RWPE1 (cell line): ENCODE results near the gene PDK4.

Experiments used
- CTCF ChIA-PET: fragments of 350-600 bp; sonication (Branson Sonifier 250); formaldehyde crosslinking; extraction: SDS; loops from one replicate; lab custom pipeline; 2021; lab: Yijun Ruan, JAX
- POLR2A ChIA-PET: fragments of 400-600 bp; formaldehyde crosslinking; extraction: SDS; loops from one replicate; lab custom pipeline; 2020; ENCODE audit warnings: antibody characterized with exemption; ENCODE audit not compliant: low non-redundant PET; lab: Yijun Ruan, JAX
- DNase-seq: peaks from one replicate; pipeline ENCODE4 v3.0.0; 2012; ENCODE audit warnings: low spot score
- H3K27ac ChIP-seq: fragments of 450-650 bp; 2 replicates; pipeline ENCODE4 v1.5.1; 2017
- TF ChIP-seq, protein P1 (sequence below): fragments of 450-650 bp; conservative IDR thresholded peaks from 2 replicates; pipeline ENCODE4 v1.5.1; 2017; ENCODE audit warnings: low read depth, mild to moderate bottlenecking

The PDK4 gene

DNA sequence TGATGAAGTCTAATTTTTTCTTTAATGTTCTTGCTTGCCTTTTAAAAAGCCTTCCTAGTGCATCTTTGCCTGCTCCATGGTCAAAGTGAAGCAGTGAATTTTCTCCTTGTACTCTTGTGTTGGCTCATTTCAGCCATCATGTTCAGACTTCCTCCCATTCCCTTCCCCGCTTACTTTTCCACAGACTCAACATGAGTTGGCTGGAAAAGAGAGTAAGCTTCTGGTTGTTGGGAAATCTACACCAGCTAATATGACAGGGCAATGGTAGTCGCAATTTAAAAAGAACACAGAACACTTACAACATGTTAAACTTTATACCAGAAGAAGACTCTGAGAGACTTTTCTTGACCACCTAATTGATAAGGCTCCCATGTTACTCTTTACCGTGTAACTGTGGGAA lies 24.3 kb upstream of the PDK4 start:
- TF ChIP-seq, protein P1, sequence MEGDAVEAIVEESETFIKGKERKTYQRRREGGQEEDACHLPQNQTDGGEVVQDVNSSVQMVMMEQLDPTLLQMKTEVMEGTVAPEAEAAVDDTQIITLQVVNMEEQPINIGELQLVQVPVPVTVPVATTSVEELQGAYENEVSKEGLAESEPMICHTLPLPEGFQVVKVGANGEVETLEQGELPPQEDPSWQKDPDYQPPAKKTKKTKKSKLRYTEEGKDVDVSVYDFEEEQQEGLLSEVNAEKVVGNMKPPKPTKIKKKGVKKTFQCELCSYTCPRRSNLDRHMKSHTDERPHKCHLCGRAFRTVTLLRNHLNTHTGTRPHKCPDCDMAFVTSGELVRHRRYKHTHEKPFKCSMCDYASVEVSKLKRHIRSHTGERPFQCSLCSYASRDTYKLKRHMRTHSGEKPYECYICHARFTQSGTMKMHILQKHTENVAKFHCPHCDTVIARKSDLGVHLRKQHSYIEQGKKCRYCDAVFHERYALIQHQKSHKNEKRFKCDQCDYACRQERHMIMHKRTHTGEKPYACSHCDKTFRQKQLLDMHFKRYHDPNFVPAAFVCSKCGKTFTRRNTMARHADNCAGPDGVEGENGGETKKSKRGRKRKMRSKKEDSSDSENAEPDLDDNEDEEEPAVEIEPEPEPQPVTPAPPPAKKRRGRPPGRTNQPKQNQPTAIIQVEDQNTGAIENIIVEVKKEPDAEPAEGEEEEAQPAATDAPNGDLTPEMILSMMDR: no peak
- no peak for DNase-seq
- ChIA-PET CTCF (no interaction called here), POLR2A (no interaction called here)
- H3K27ac ChIP-seq: no peak overlapping the region

DNA sequence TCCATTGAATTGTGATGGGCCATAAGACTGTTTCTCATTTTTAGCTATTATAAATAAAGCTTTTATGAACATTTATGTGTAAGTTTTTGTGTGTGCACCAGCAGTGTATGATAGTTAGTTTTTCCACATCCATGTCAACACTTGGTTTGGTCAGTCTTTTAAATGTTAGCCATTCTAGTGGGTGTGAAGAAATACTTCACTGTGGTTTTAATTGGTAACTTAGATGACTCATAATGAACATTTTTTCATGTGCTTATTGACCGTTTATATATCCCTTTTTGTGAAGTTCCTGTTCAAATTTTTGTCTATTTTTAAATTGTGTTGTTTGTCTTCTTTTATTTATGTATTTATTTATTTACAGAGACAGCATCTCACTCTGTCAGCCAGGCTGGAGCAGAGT lies 23.6 kb upstream of the PDK4 start:
- no peak overlapping the region for H3K27ac ChIP-seq
- no peak for DNase-seq
- TF ChIP-seq, protein P1: no peak
- ChIA-PET CTCF (no interaction called here), POLR2A (no interaction called here)

DNA sequence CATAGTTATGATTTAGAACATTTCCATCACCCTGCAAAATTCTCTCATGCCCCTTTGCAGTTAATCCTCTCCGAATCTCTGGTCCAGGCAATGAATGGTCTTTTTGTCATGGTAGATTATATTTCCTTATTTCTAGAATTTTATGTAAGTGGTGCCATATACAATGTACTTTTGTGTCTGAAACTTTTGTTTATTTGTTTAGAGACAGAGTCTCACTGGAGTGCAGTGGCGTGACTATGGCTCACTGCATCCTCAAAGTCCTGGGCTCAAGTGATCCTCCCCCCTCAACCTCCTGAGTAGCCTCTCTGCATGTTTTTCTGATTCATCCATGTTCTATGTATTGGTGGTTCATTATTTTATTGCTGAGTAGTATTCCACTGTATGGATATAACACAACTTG lies 23.2 kb upstream of the PDK4 start:
- ChIA-PET POLR2A (no interaction called here), CTCF (no interaction called here)
- DNase-seq: no peak
- TF ChIP-seq, protein P1: no peak
- H3K27ac ChIP-seq: no peak overlapping the region

DNA sequence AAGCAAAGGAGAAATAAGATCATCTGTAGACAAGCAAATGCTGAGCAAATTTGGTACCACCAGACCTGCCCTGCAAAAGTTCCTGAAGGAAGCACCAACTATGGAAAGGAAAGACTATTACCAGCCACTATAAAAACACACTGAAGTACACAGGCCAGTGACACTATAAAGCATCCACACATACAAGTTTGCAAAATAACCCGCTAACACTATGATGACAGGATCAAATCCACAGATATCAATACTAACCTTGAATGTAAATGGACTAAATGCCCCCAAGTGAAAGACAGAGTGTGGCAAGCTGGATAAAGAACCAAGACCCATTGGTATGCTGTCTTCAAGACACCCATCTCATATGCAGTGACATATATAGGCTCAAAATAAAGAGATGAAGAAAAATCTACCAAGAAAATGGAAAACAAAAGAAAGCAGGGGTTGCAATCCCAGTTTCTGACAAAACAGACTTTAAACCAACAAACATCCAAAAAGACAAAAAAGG lies 18.2 kb upstream of the PDK4 start:
- no peak overlapping the region for H3K27ac ChIP-seq
- ChIA-PET CTCF (no interaction called here), POLR2A (no interaction called here)
- TF ChIP-seq, protein P1: no peak
- DNase-seq: no peak

DNA sequence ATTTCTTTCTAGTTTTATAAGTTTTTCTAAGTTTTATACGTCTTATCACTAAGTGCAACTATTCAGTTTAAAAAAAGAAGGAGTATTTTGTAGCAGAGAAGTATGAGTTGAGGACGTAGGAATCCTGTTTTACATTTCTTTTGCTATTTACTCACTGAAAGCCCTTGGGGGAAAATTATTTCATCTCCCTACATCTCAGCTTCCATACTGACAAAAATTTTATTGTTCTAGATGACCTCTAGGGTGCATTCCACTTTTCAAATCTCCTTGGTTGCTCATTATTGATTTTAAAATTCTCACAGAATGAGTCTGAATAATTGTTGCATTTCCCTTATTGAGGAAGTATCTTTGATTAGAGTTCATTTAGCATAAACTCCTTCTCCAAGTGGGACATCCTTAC lies 14.9 kb upstream of the PDK4 start:
- POLR2A ChIA-PET: no interaction called here
- no peak overlapping the region for H3K27ac ChIP-seq
- CTCF ChIA-PET: no interaction called here
- TF ChIP-seq, protein P1: no peak
- DNase-seq: no peak

DNA sequence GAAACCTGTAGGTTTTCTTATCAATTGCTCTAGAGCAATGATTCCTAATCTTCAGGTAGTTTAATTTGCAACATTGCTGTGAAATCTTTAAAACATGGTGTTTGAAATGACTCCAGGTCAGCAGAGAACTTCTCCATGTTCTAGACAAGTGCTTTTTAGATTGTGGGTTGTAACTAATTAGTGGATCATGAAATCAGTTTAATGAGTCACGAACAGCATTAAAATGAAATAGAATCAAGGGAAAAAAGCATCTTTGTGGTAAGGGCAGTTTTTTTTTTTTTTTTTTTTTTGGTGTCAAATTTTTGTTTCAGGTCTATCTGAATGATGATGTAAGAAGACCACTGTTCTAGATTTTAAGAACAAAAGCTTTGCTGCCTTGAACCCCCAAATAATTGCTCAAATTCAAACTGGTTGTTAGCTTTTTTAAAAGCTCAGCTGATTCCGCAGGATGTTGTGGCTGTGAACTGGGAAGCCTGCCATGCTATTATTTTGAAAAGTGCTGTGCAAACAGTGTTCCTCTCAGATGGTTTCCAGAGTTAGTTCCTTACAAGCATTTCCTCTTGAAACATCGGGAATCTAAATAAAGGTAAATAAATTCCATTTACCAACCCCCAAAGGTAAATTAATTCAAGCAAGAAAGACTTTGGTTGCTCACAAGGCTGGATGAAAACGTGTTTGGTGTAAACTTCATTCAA lies 13.1 kb upstream of the PDK4 start:
- ChIA-PET POLR2A (no interaction called here), CTCF (interaction anchor here (0.6 to 0.9 kb wide), 3 partner anchors 50 to 288 kb away, joined by 3 read pairs; no protein-coding TSS in a partner anchor)
- no peak for DNase-seq
- TF ChIP-seq, protein P1: no peak
- no peak overlapping the region for H3K27ac ChIP-seq
